ENCODE measurements around the gene RACGAP1.
"Not testable (repeated sequence)": the region's sequence is repeated elsewhere in the genome, so short reads cannot be mapped to it uniquely, and the experiment has no call there.

RACGAP1 gene

DNA sequence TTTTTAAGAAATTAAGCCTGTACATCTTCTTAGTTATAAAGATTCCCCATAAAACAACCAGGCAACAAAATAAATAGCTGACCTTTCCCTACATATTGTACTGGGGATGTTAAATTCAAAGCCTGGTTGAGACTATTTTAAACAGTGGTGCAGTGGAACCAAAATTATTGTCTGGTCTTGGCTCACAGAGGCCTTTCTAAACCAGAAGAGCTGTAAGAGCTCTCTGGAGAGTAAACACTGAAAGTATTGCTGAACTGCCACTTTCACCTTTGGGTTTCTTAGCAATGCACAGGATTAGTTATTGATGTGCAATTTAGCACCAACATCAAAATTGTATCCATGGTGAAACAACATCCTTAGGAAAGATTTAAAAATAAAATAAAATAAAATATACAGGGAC, 20.6 kb downstream of the RACGAP1 start:
- peaks cover 76% of the 10 kb centered on the region for H3K36me3 ChIP-seq (ENCODE audit: insufficient read depth, insufficient read length, low read length)
- no peak overlapping the region for H3K9ac ChIP-seq (ENCODE audit: insufficient read length, low read depth)
- H3K4me3 ChIP-seq (ENCODE audit: insufficient read length, low read depth): no peak overlapping the region
- TF ChIP-seq SUZ12 (IDR thresholded peaks at IDR 0.05; ENCODE audit: extremely low read depth, insufficient read depth, insufficient read length) (no peak), ZNF274 (IDR thresholded peaks at IDR 0.05; ENCODE audit: low read depth, low read length) (no peak), YY1 (IDR thresholded peaks at IDR 0.05; ENCODE audit: insufficient read depth, insufficient read length) (no peak)
- no peak for DNase-seq (ENCODE audit: low read depth, low spot score)
- no peaks in the 10 kb centered on the region for H3K27me3 ChIP-seq (ENCODE audit: insufficient read depth, insufficient read length)
- H3K4me1 ChIP-seq (ENCODE audit: insufficient read depth, insufficient read length): no peaks in the 10 kb centered on the region
- H3K9me3 ChIP-seq (ENCODE audit: insufficient read depth, low read length): no peaks in the 10 kb centered on the region

DNA sequence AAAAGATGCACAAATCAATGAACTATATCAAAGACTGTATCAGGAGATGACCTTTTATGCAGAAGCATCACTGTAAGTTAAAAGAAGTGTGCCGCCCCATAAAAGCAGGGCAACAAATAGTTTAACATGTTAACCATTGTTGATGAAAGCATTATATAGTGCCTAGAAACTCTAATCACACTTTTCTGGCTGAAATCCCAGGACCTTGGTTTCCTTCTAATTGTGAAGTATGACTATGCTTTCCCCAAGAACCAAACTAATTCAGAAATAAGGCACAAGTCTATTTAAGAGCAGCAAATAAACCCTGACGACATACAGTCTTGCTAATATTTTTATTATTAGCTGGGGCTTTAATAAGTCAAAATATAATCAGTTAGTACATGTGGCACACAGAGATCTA, 21.7 kb downstream of the RACGAP1 start:
- TF ChIP-seq YY1 (IDR thresholded peaks at IDR 0.05; ENCODE audit: insufficient read depth, insufficient read length): no peak
- no peak for TF ChIP-seq ZNF274 (IDR thresholded peaks at IDR 0.05; ENCODE audit: low read depth, low read length)
- TF ChIP-seq SUZ12 (IDR thresholded peaks at IDR 0.05; ENCODE audit: extremely low read depth, insufficient read depth, insufficient read length): no peak
- DNase-seq (ENCODE audit: low read depth, low spot score): no peak
- Histone ChIP-seq H3K9me3 (ENCODE audit: insufficient read depth, low read length) (no peaks in the 10 kb centered on the region), H3K27me3 (ENCODE audit: insufficient read depth, insufficient read length) (no peaks in the 10 kb centered on the region), H3K36me3 (ENCODE audit: insufficient read depth, insufficient read length, low read length) (peaks cover 83% of the 10 kb centered on the region), H3K9ac (ENCODE audit: insufficient read length, low read depth) (no peak overlapping the region), H3K4me3 (ENCODE audit: insufficient read length, low read depth) (no peak overlapping the region), H3K4me1 (ENCODE audit: insufficient read depth, insufficient read length) (no peaks in the 10 kb centered on the region)

DNA sequence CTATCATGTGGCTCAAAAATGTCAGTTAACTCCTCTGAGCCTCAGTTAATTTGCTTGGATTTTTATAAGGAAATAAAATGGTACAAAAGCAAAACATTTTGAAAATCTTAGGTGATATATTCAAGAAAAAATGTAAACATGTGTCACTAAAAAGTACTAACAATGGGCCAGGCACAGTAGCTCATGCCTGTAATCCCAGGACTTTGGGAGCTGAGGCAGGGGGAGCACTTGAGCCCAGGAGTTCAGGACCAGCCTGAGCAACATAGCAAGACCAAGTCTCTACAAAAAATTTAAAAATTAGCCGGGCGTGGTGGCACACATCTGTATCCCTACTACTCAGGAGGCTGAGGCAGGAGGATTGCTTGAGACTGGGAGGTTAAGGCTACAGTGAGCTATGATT, 26.8 kb downstream of the RACGAP1 start:
- TF ChIP-seq ZNF274 (IDR thresholded peaks at IDR 0.05; ENCODE audit: low read depth, low read length) (no peak), SUZ12 (IDR thresholded peaks at IDR 0.05; ENCODE audit: extremely low read depth, insufficient read depth, insufficient read length) (no peak), YY1 (IDR thresholded peaks at IDR 0.05; ENCODE audit: insufficient read depth, insufficient read length) (no peak)
- H3K36me3 ChIP-seq (ENCODE audit: insufficient read depth, insufficient read length, low read length): peaks cover 88% of the 10 kb centered on the region
- no peak overlapping the region for H3K9ac ChIP-seq (ENCODE audit: insufficient read length, low read depth)

DNA sequence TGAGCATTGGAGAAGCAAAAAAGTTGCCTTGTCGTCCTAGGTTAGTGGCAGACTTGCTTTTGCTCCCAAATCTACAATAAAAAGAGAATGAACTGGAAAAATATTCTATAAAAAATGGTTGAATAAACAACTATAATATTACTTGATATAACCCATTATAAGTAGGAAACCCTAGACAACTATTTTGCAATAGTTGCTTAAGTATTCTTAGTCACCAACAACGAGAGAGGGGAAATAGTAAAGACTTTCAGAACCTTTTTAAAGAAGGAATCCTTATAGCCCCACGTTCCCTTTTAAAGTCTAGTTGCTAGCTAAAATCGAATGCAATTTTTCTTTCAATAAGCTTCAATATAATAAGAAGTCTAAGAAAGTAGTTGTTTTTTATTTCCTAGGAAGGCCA, 35.0 kb downstream of the RACGAP1 start:
- no peak overlapping the region for H3K4me3 ChIP-seq (ENCODE audit: insufficient read length, low read depth)
- TF ChIP-seq ZNF274 (IDR thresholded peaks at IDR 0.05; ENCODE audit: low read depth, low read length) (no peak), SUZ12 (IDR thresholded peaks at IDR 0.05; ENCODE audit: extremely low read depth, insufficient read depth, insufficient read length) (no peak), YY1 (IDR thresholded peaks at IDR 0.05; ENCODE audit: insufficient read depth, insufficient read length) (no peak)
- no peak for DNase-seq (ENCODE audit: low read depth, low spot score)
- H3K9ac ChIP-seq (ENCODE audit: insufficient read length, low read depth): no peak overlapping the region
- no peaks in the 10 kb centered on the region for H3K4me1 ChIP-seq (ENCODE audit: insufficient read depth, insufficient read length)
- H3K27me3 ChIP-seq (ENCODE audit: insufficient read depth, insufficient read length): no peaks in the 10 kb centered on the region
- H3K9me3 ChIP-seq (ENCODE audit: insufficient read depth, low read length): no peaks in the 10 kb centered on the region
- H3K36me3 ChIP-seq (ENCODE audit: insufficient read depth, insufficient read length, low read length): peaks cover 86% of the 10 kb centered on the region

More for the DNA sequence above, 26.8 kb downstream of the RACGAP1 start:
- Histone ChIP-seq H3K4me3 (ENCODE audit: insufficient read length, low read depth) (no peak overlapping the region), H3K4me1 (ENCODE audit: insufficient read depth, insufficient read length) (no peaks in the 10 kb centered on the region), H3K9me3 (ENCODE audit: insufficient read depth, low read length) (no peaks in the 10 kb centered on the region), H3K27me3 (ENCODE audit: insufficient read depth, insufficient read length) (no peaks in the 10 kb centered on the region)
- DNase-seq (ENCODE audit: low read depth, low spot score): no peak

DNA sequence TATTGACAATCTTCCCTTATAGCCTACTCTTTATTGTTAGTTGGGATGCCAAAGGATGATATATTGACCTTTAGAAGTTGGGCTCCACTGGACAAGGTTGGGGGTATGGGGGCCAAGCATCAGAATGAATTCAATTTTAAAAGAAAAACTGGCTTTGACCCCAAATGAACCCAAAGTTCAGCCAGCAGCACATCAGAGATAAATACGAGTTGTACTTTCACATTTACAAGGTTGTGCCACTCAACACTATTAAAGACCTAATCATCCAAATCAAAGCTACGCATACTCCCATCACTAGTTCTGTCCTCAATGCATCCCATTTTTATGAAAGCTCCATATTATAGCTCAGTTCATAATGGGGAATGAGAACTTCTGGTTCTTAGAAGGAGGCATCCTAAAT, 35.9 kb downstream of the RACGAP1 start:
- peaks cover 77% of the 10 kb centered on the region for H3K36me3 ChIP-seq (ENCODE audit: insufficient read depth, insufficient read length, low read length)
- not testable (repeated sequence) for H3K4me3 ChIP-seq (ENCODE audit: insufficient read length, low read depth); H3K27me3 ChIP-seq (ENCODE audit: insufficient read depth, insufficient read length); H3K9ac ChIP-seq (ENCODE audit: insufficient read length, low read depth); H3K4me1 ChIP-seq (ENCODE audit: insufficient read depth, insufficient read length); H3K9me3 ChIP-seq (ENCODE audit: insufficient read depth, low read length); DNase-seq (ENCODE audit: low read depth, low spot score)

DNA sequence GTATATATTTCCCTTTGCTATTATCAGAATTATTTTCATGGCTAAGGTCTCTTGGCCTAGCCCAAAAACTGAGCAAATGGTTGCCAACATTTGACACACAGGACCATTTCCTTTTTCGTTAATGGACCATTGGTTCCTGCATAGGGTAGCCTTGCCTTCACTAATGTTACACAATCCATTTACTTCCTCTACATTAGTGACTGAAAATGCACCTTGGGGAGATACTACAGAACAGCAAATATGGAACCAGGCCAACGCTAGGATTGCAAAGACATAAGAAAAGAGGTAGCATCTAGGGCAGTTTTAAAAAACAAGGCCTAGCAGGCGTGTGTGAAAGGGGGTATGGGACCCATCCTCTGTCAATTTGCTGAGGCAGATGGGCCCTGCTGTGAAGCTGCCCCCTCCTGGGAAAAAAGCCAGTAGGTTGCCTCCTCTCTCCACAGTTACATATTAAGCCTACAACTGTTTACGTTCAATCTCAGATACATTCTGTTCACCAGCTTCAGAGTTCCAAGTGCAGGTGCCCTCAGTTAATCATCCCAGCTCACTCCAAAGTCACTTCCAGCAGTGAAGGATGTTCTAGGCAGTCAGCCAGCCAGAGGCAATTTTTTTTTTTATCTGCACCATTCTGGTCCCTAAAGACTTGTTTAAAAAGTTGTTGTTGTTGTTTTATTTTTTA, 37.5 kb downstream of the RACGAP1 start:
- DNase-seq (ENCODE audit: low read depth, low spot score): no peak
- Histone ChIP-seq H3K36me3 (ENCODE audit: insufficient read depth, insufficient read length, low read length) (peaks cover 62% of the 10 kb centered on the region), H3K27me3 (ENCODE audit: insufficient read depth, insufficient read length) (no peaks in the 10 kb centered on the region), H3K9me3 (ENCODE audit: insufficient read depth, low read length) (no peaks in the 10 kb centered on the region), H3K9ac (ENCODE audit: insufficient read length, low read depth) (no peak overlapping the region), H3K4me3 (ENCODE audit: insufficient read length, low read depth) (no peak overlapping the region), H3K4me1 (ENCODE audit: insufficient read depth, insufficient read length) (peaks cover 13% of the 10 kb centered on the region)
- TF ChIP-seq SUZ12 (IDR thresholded peaks at IDR 0.05; ENCODE audit: extremely low read depth, insufficient read depth, insufficient read length): no peak
- no peak for TF ChIP-seq ZNF274 (IDR thresholded peaks at IDR 0.05; ENCODE audit: low read depth, low read length)
- no peak for TF ChIP-seq YY1 (IDR thresholded peaks at IDR 0.05; ENCODE audit: insufficient read depth, insufficient read length)

DNA sequence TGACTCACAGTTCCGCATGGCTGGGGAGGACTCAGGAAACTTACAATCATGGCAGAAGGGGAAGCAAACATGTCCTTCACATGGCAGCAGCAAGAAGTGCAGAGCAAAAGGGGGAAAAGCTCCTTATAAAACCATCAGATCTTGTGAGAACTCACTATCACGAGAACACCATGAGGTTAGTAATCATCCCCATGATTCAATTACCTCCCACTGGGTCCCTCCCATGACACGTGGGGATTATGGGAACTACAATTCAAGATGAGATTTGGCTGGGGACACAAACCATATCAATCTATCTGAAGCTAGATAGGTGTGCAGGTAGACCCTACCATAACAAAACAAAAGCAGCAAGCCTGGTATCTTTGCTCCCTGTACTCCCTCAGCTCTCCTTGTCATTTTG, 38.8 kb downstream of the RACGAP1 start:
- H3K36me3 ChIP-seq (ENCODE audit: insufficient read depth, insufficient read length, low read length): peaks cover 49% of the 10 kb centered on the region
- not testable (repeated sequence) for H3K9me3 ChIP-seq (ENCODE audit: insufficient read depth, low read length); DNase-seq (ENCODE audit: low read depth, low spot score); H3K9ac ChIP-seq (ENCODE audit: insufficient read length, low read depth); H3K27me3 ChIP-seq (ENCODE audit: insufficient read depth, insufficient read length); H3K4me3 ChIP-seq (ENCODE audit: insufficient read length, low read depth)
- H3K4me1 ChIP-seq (ENCODE audit: insufficient read depth, insufficient read length): peaks cover 15% of the 10 kb centered on the region

DNA sequence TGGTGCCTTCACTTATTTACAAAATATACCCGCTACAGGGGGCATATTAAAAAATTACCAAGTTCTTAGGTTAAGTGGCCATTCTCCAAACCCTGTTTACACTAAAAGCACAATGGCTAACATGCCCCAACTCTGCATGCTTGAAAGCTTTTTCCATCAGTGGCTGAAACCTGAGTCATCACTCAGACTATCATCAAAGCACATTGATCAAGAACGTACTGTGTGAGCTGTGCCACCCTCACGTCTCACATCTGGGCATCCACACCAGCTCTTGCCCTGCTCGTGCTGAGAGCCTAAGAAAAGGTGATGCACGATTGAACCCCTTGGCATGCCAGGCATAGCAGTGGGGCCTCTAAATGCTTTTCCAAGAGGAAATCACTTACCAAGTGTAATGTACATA, 39.3 kb downstream of the RACGAP1 start:
- Histone ChIP-seq H3K4me3 (ENCODE audit: insufficient read length, low read depth) (no peak overlapping the region), H3K27me3 (ENCODE audit: insufficient read depth, insufficient read length) (no peaks in the 10 kb centered on the region), H3K4me1 (ENCODE audit: insufficient read depth, insufficient read length) (peaks cover 15% of the 10 kb centered on the region), H3K9me3 (ENCODE audit: insufficient read depth, low read length) (no peaks in the 10 kb centered on the region), H3K36me3 (ENCODE audit: insufficient read depth, insufficient read length, low read length) (peaks cover 46% of the 10 kb centered on the region), H3K9ac (ENCODE audit: insufficient read length, low read depth) (no peak overlapping the region)
- no peak for TF ChIP-seq SUZ12 (IDR thresholded peaks at IDR 0.05; ENCODE audit: extremely low read depth, insufficient read depth, insufficient read length)
- TF ChIP-seq ZNF274 (IDR thresholded peaks at IDR 0.05; ENCODE audit: low read depth, low read length): no peak
- TF ChIP-seq YY1 (IDR thresholded peaks at IDR 0.05; ENCODE audit: insufficient read depth, insufficient read length): no peak
- DNase-seq (ENCODE audit: low read depth, low spot score): no peak

All from NT2/D1 (cell line).